Adipocyte (in vitro differentiated cells): ENCODE measurements around the gene CAMK1D.
A peak's percentile ranks its signal among the peaks of the same experiment; 100 is the strongest.

Experiments
- DNase-seq: peaks from one replicate; pipeline ENCODE4 v3.0.0-alpha.2; 2015; ENCODE audit warnings: low read depth
- H3K27me3 ChIP-seq: replicated peaks from 2 replicates; pipeline ENCODE4 v1.7.0; 2013; ENCODE audit warnings: mild to moderate bottlenecking, low read length, moderate library complexity; ENCODE audit not compliant: control insufficient read depth, insufficient read depth
- H3K36me3 ChIP-seq: 2 replicates; pipeline ENCODE4 v1.7.0; 2013; ENCODE audit warnings: low read length, mild to moderate bottlenecking, moderate library complexity; ENCODE audit not compliant: control insufficient read depth, insufficient read depth, severe bottlenecking
- H3K4me1 ChIP-seq: 2 replicates; pipeline ENCODE4 v1.7.0; 2013; ENCODE audit warnings: mild to moderate bottlenecking, low read length, moderate library complexity; ENCODE audit not compliant: control insufficient read depth, insufficient read depth
- H3K4me3 ChIP-seq: 2 replicates; pipeline ENCODE4 v1.7.0; 2013; ENCODE audit warnings: mild to moderate bottlenecking, low read length, moderate library complexity
- H3K9ac ChIP-seq: 2 replicates; pipeline ENCODE4 v1.7.0; 2013; ENCODE audit warnings: mild to moderate bottlenecking, low read length, moderate library complexity
- H3K9me3 ChIP-seq: 2 replicates; pipeline ENCODE4 v1.7.0; 2013; ENCODE audit warnings: mild to moderate bottlenecking, low read length, moderate library complexity; ENCODE audit not compliant: control insufficient read depth

The CAMK1D gene

GRCh38 chr10:12377658-12378290, 28.4 kb downstream of the CAMK1D start:
- H3K9ac ChIP-seq: no peak overlapping the region
- H3K9me3 ChIP-seq: no peaks in the 10 kb centered on the region
- DNase-seq: no peak
- no peaks in the 10 kb centered on the region for H3K36me3 ChIP-seq
- peaks cover 13% of the 10 kb centered on the region for H3K4me1 ChIP-seq
- H3K4me3 ChIP-seq: peak overlapping the region; percentile 3
- H3K27me3 ChIP-seq: no peaks in the 10 kb centered on the region

- Histone ChIP-seq H3K36me3 (no peaks in the 10 kb centered on the region), H3K4me3 (no peak overlapping the region), H3K9me3 (no peaks in the 10 kb centered on the region), H3K27me3 (no peaks in the 10 kb centered on the region), H3K4me1 (peaks cover 24% of the 10 kb centered on the region), H3K9ac (no peak overlapping the region)
- DNase-seq: no peak
These were observed 31.7 kb downstream of the CAMK1D start for GRCh38 chr10:12380999-12381398.

- Histone ChIP-seq H3K36me3 (no peaks in the 10 kb centered on the region), H3K9me3 (no peaks in the 10 kb centered on the region), H3K9ac (no peak overlapping the region), H3K4me1 (peaks cover 24% of the 10 kb centered on the region), H3K27me3 (no peaks in the 10 kb centered on the region), H3K4me3 (no peak overlapping the region)
- DNase-seq: no peak
These were observed 32.3 kb downstream of the CAMK1D start for GRCh38 chr10:12381536-12382156.

GRCh38 chr10:12382157-12382548, 32.8 kb downstream of the CAMK1D start:
- Histone ChIP-seq H3K9me3 (no peaks in the 10 kb centered on the region), H3K36me3 (no peaks in the 10 kb centered on the region), H3K9ac (no peak overlapping the region), H3K4me1 (peaks cover 24% of the 10 kb centered on the region), H3K27me3 (no peaks in the 10 kb centered on the region), H3K4me3 (no peak overlapping the region)
- no peak for DNase-seq

- Histone ChIP-seq H3K4me3 (no peak overlapping the region), H3K9ac (no peak overlapping the region), H3K27me3 (no peaks in the 10 kb centered on the region), H3K36me3 (no peaks in the 10 kb centered on the region), H3K9me3 (no peaks in the 10 kb centered on the region), H3K4me1 (peaks cover 22% of the 10 kb centered on the region)
- peak; percentile 39 for DNase-seq
These were observed 33.7 kb downstream of the CAMK1D start for GRCh38 chr10:12382956-12383531.

GRCh38 chr10:12384906-12385305, 35.6 kb downstream of the CAMK1D start:
- no peaks in the 10 kb centered on the region for H3K36me3 ChIP-seq
- DNase-seq: no peak
- peaks cover 18% of the 10 kb centered on the region for H3K4me1 ChIP-seq
- no peak overlapping the region for H3K9ac ChIP-seq
- no peaks in the 10 kb centered on the region for H3K9me3 ChIP-seq
- no peaks in the 10 kb centered on the region for H3K27me3 ChIP-seq
- no peak overlapping the region for H3K4me3 ChIP-seq

- no peaks in the 10 kb centered on the region for H3K36me3 ChIP-seq
- no peak overlapping the region for H3K9ac ChIP-seq
- no peaks in the 10 kb centered on the region for H3K27me3 ChIP-seq
- DNase-seq: no peak
- no peak overlapping the region for H3K4me3 ChIP-seq
- H3K4me1 ChIP-seq: peaks cover 34% of the 10 kb centered on the region
- no peaks in the 10 kb centered on the region for H3K9me3 ChIP-seq
These were observed 38.3 kb downstream of the CAMK1D start for GRCh38 chr10:12387561-12388210.

- peaks cover 24% of the 10 kb centered on the region for H3K4me1 ChIP-seq
- no peaks in the 10 kb centered on the region for H3K9me3 ChIP-seq
- H3K36me3 ChIP-seq: no peaks in the 10 kb centered on the region
- H3K4me3 ChIP-seq: no peak overlapping the region
- no peaks in the 10 kb centered on the region for H3K27me3 ChIP-seq
- H3K9ac ChIP-seq: no peak overlapping the region
- DNase-seq: no peak
These were observed 39.3 kb downstream of the CAMK1D start for GRCh38 chr10:12388671-12389070.

- no peaks in the 10 kb centered on the region for H3K9me3 ChIP-seq
- no peak overlapping the region for H3K4me3 ChIP-seq
- H3K27me3 ChIP-seq: no peaks in the 10 kb centered on the region
- peaks cover 22% of the 10 kb centered on the region for H3K4me1 ChIP-seq
- H3K9ac ChIP-seq: no peak overlapping the region
- no peaks in the 10 kb centered on the region for H3K36me3 ChIP-seq
- no peak for DNase-seq
These were observed 39.9 kb downstream of the CAMK1D start for GRCh38 chr10:12389154-12389734.

GRCh38 chr10:12390733-12391132, 41.4 kb downstream of the CAMK1D start:
- Histone ChIP-seq H3K27me3 (no peaks in the 10 kb centered on the region), H3K4me3 (peak overlapping the region; percentile 55), H3K36me3 (no peaks in the 10 kb centered on the region), H3K9me3 (no peaks in the 10 kb centered on the region), H3K9ac (no peak overlapping the region), H3K4me1 (peaks cover 22% of the 10 kb centered on the region)
- DNase-seq: no peak

GRCh38 chr10:12391206-12391605, 41.9 kb downstream of the CAMK1D start:
- Histone ChIP-seq H3K9ac (no peak overlapping the region), H3K36me3 (no peaks in the 10 kb centered on the region)
- DNase-seq: peak; percentile 30

More at GRCh38 chr10:12391206-12391605, 41.9 kb downstream of the CAMK1D start:
- Histone ChIP-seq H3K4me3 (peak overlapping the region; percentile 22), H3K27me3 (no peaks in the 10 kb centered on the region), H3K9me3 (no peaks in the 10 kb centered on the region), H3K4me1 (peaks cover 22% of the 10 kb centered on the region)
